Ovary (tissue), 9 donors: ENCODE measurements around the gene DBT. TPM values are rescaled to one million over a fixed set of nuclear protein-coding genes. Genes with fewer than 3 reads are reported as not detected.
"Not testable (repeated sequence)": the region's sequence is repeated elsewhere in the genome, so short reads cannot be mapped to it uniquely, and the experiment has no call there.

ENCODE experiments used
- DNase-seq, 5 donors: peaks; one replicate each; pipeline ENCODE4 v3.0.0-alpha.2; 2019 to 2020
- H3K27ac ChIP-seq, 2 donors: fragments of 200-600 bp; one replicate each; pipeline versions ENCODE4 v1.5.1 to v1.8.0; 2019 to 2022
- H3K27me3 ChIP-seq: fragments of 200-600 bp; one replicate; pipeline ENCODE4 v1.8.0; 2022
- H3K36me3 ChIP-seq: fragments of 200-600 bp; sonication (generic); one replicate; pipeline ENCODE4 v1.5.1; 2019
- H3K4me1 ChIP-seq: one replicate; pipeline ENCODE4 v1.8.1; 2013; ENCODE audit warnings: mild to moderate bottlenecking, moderate library complexity; ENCODE audit not compliant: insufficient read depth
- H3K4me3 ChIP-seq: fragments of 200-600 bp; sonication (generic); one replicate; pipeline ENCODE4 v1.5.1; 2017
- H3K9me3 ChIP-seq, 2 donors: fragments of 200-600 bp in 1 of 2; sonication (generic) in 1 of 2; one replicate each; pipeline versions ENCODE4 v1.5.1 to v1.8.1; 2013 to 2019; ENCODE audit warnings: mild to moderate bottlenecking in 1 of 2, moderate library complexity in 1 of 2
- CTCF ChIP-seq, 3 donors: fragments of 450-650 bp in 2 of 3; fragments of 200-600 bp in 1 of 3; IDR thresholded peaks; one replicate each; pipeline versions ENCODE4 v1.5.1 to v1.8.0; 2016 to 2022; ENCODE audit warnings: antibody characterized with exemption in 3 of 3, mild to moderate bottlenecking in 1 of 3
- EP300 ChIP-seq: sonication (generic); formaldehyde crosslinking; IDR thresholded peaks from one replicate; pipeline ENCODE4 v1.6.1; 2017; ENCODE audit warnings: antibody characterized with exemption
- POLR2A ChIP-seq: fragments of 450-650 bp; IDR thresholded peaks from one replicate; pipeline ENCODE4 v1.6.1; 2017; ENCODE audit warnings: antibody characterized with exemption, mild to moderate bottlenecking, moderate library complexity
- WGBS, 3 donors: extraction: QIAGEN DNeasy Blood & Tissue Kit in 1 of 3; methylation state at CpG; one replicate each; pipeline versions ENCODE4 v1.1.5 to v1.1.7; 2013 to 2017; 5-methylcytosine and 5-hydroxymethylcytosine counted together
- intact Hi-C, 4 donors: fragments of 100-400 bp; cut with DNase I; formaldehyde crosslinking; loops; one replicate each; pipeline versions ENCODE4 v1.11.0 to v1.15.1; 2022 to 2023
- polyA plus RNA-seq, 2 donors: library from polyadenylated mRNA; stranded (reverse); fragments of 200-250 nt in 1 of 2; fragments of 350-450 nt in 1 of 2; fragmentation: Illumina TruSeq in 1 of 2; extraction: RNeasy Lipid Tissue Mini Kit (QIAGEN cat#74804) in 1 of 2; gene quantifications; one replicate each; pipeline ENCODE4 v1.2.3, GENCODE V29; 2013 to 2014
- total RNA-seq, 7 donors: library from RNA; depleted of rRNA in 2 of 7; stranded (reverse); fragments of >200 nt in 2 of 7; fragmentation: NEBNext Ultra II Directional in 3 of 7; extraction: Animal tissue kit (Norgen Biotek cat#: 25700) in 3 of 7; gene quantifications; one replicate each; pipeline versions ENCODE4 v1.1.0 to v1.2.4, GENCODE V29; 2016 to 2023
- donor health status: DM: no; HTN: no; CAD: no; lungs with moderate emphysema.
- donor health status: DM: no; HTN: no; CAD: no.
- donor health status: Bipolar disorder and iron deficiency.
- donor health status: DM: yes; HTN: yes; CAD: no.
- donor health status: DM: no; HTN: no; CAD: no.
- donor health status: DM: yes; HTN: yes; CAD: no.

Gene DBT
- total and polyA plus RNA-seq, 9 donors: 5.5 to 17.4 (median 14.8) TPM

DNA sequence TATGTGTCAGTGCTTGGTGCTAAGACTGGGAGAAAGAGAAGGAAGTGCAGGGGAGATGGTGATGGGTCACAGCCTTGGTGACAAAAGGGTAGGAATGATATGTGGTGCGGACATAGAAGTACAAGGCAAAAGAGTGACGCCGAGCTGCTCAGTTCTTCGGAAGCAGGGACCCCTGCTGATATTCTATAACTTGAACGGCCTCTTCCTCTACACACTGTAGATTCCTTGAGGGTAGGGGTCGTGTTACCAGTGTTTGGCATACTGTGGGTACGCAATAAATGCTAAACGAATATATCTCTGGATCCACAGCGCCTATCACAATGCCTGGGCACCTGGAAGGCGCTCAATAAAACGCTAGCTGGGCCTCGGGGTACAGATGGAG, 488 bp downstream of the DBT start:
- intact Hi-C loops: no loop called here
- TF ChIP-seq EP300: no peak
- no peak for TF ChIP-seq POLR2A
- no peak for DNase-seq
- Histone ChIP-seq H3K27ac (peak overlapping the region; percentile 5 to 67), H3K4me1 (peaks cover 3% of the 10 kb centered on the region), H3K36me3 (no peaks in the 10 kb centered on the region), H3K9me3 (no peaks in the 10 kb centered on the region), H3K4me3 (peak overlapping the region; percentile 74), H3K27me3 (no peaks in the 10 kb centered on the region)
- 0 to 2% (median 1%) methylated on average over 12 of the region's 12 CpGs for WGBS, 3 donors

DNA sequence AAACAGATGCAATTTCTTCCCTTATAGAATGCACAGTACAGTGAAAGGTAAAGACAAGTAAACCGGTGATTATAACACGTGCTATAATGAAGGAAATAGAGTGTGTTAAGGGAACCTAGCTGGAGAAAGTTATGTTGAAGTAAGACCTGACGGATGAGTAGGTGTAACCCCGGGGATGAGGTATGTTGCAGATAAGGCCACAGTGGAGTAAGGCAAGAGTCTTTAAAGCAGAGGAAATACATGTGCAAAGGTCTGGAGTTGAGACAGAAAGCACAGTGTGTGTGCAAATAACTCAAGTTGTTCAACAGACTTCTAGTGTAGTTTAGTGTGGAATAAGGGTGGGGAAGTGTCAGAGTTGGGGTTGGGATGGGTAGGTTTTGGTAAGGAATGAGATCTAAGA, 2.9 kb downstream of the DBT start:
- Histone ChIP-seq H3K4me1 (peaks cover 6% of the 10 kb centered on the region), H3K4me3 (no peak overlapping the region), H3K27ac (no peak overlapping the region), H3K9me3 (no peaks in the 10 kb centered on the region), H3K27me3 (no peaks in the 10 kb centered on the region), H3K36me3 (no peaks in the 10 kb centered on the region)
- no peak for TF ChIP-seq POLR2A
- 72 to 76% (median 73%) methylated on average over 4 of the region's 4 CpGs for WGBS, 3 donors
- intact Hi-C loops: no loop called here
- no peak for DNase-seq

DNA sequence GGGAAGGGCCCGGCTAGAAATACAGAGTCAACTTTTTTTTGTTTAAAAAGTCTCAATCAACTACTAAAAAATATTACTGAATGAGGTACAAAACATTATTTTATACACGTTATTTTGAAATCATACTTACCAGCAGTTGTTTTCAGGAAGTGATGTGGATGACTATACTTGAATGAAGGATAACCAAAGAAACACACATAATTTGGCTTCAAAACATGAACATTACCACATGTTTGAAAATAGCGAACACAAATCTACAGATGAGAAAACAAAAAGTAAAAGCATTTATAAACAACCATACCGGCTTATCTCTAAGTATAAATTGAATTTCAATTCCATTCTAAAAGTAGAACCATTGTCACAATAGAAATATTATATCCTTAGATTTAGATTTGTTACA, 9.0 kb downstream of the DBT start:
- WGBS, 3 donors: 28 to 53% (median 36%) methylated on average over 4 of the region's 4 CpGs
- no peak for DNase-seq
- H3K4me1 ChIP-seq: peaks cover 3% of the 10 kb centered on the region
- H3K36me3 ChIP-seq: no peaks in the 10 kb centered on the region
- no peak overlapping the region for H3K4me3 ChIP-seq
- H3K9me3 ChIP-seq: no peaks in the 10 kb centered on the region
- intact Hi-C loops: no loop called here
- H3K27me3 ChIP-seq: no peaks in the 10 kb centered on the region
- no peak for TF ChIP-seq POLR2A
- TF ChIP-seq EP300: no peak
- TF ChIP-seq CTCF (IDR thresholded peaks at IDR 0.05): no peak
- no peak overlapping the region for H3K27ac ChIP-seq

DNA sequence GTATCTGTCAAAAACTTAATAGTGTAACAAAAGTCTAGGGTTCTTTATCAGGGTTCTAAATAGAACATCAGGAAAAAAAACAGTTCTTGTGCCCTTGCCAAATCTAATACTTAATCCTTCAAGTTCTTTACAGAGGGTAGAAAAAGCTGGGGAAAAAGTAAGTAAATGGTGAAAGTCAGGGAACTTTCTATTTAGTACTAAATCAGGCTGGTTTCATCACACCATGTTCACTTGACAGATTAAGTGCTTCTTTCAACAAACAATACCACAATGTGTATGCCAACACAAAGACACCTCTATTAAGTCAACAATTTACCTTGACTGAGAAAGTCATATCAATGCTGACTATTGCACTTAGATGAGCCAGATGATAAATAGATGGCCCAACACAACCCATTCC, 9.7 kb downstream of the DBT start:
- Histone ChIP-seq H3K36me3 (no peaks in the 10 kb centered on the region), H3K27me3 (no peaks in the 10 kb centered on the region), H3K9me3 (no peaks in the 10 kb centered on the region), H3K4me1 (peaks cover 3% of the 10 kb centered on the region), H3K27ac (no peak overlapping the region), H3K4me3 (no peak overlapping the region)
- TF ChIP-seq EP300 (no peak), POLR2A (no peak), CTCF (IDR thresholded peaks at IDR 0.05) (no peak)
- DNase-seq: no peak
- intact Hi-C loops: no loop called here

GRCh38 chr1:100237091-100237490, 12.5 kb downstream of the DBT start:
- no peak for TF ChIP-seq CTCF (IDR thresholded peaks at IDR 0.05)
- TF ChIP-seq EP300: no peak
- TF ChIP-seq POLR2A: no peak
- WGBS, 3 donors: 96 to 99% (median 97%) methylated on average over 3 of the region's 3 CpGs
- intact Hi-C loops: no loop called here
- Histone ChIP-seq H3K4me3 (no peak overlapping the region), H3K27ac (no peak overlapping the region), H3K27me3 (no peaks in the 10 kb centered on the region), H3K36me3 (no peaks in the 10 kb centered on the region), H3K4me1 (no peaks in the 10 kb centered on the region), H3K9me3 (no peaks in the 10 kb centered on the region)
- no peak for DNase-seq

DNA sequence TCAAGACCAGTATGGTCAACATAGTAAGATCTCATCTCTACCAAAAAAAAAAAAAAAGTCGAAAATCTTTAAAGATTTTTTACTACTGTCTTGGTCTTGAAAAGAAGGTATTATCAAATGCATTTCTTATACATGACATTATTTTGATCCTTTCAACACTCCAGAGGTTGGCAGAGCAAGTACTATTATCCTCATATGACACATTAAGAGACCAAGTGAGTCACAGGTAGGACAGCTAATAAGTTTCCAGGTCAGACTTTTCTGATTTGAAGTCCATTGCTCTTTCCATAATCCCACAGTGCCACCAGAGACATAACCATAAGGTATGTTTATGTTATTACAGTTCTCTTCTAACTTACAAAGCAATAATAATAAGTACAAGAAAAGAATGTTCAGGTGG, 15.2 kb downstream of the DBT start:
- Histone ChIP-seq H3K27me3 (no peaks in the 10 kb centered on the region), H3K4me3 (no peak overlapping the region), H3K27ac (no peak overlapping the region), H3K36me3 (no peaks in the 10 kb centered on the region), H3K4me1 (no peaks in the 10 kb centered on the region), H3K9me3 (no peaks in the 10 kb centered on the region)
- TF ChIP-seq EP300 (no peak), POLR2A (no peak), CTCF (IDR thresholded peaks at IDR 0.05) (no peak)
- intact Hi-C loops: no loop called here
- DNase-seq: no peak
- 93 to 98% (median 95%) methylated on average over 1 of the region's 1 CpG for WGBS, 3 donors

- H3K36me3 ChIP-seq, DNase-seq, H3K9me3 ChIP-seq, H3K4me1 ChIP-seq, H3K4me3 ChIP-seq, H3K27me3 ChIP-seq, H3K27ac ChIP-seq, intact Hi-C loops: not testable (repeated sequence)
- 89 to 93% (median 93%) methylated on average over 4 of the region's 4 CpGs for WGBS, 3 donors
Observed at GRCh38 chr1:100233566-100233965, 16.1 kb downstream of the DBT start.
